Bronchus fibroblast of lung (primary cell): ENCODE results near the gene RNGTT. TPM values are rescaled to one million over a fixed set of nuclear protein-coding genes. Genes with fewer than 3 reads are reported as not detected.

Source experiments
- total RNA-seq: library from RNA; depleted of rRNA; stranded (reverse); fragments of >200 nt; gene quantifications from 2 replicates; pipeline ENCODE4 v1.2.3, GENCODE V29; 2015

Gene RNGTT
- total RNA-seq, result 12.9 and 16.1 TPM in 2 replicates

DNA sequence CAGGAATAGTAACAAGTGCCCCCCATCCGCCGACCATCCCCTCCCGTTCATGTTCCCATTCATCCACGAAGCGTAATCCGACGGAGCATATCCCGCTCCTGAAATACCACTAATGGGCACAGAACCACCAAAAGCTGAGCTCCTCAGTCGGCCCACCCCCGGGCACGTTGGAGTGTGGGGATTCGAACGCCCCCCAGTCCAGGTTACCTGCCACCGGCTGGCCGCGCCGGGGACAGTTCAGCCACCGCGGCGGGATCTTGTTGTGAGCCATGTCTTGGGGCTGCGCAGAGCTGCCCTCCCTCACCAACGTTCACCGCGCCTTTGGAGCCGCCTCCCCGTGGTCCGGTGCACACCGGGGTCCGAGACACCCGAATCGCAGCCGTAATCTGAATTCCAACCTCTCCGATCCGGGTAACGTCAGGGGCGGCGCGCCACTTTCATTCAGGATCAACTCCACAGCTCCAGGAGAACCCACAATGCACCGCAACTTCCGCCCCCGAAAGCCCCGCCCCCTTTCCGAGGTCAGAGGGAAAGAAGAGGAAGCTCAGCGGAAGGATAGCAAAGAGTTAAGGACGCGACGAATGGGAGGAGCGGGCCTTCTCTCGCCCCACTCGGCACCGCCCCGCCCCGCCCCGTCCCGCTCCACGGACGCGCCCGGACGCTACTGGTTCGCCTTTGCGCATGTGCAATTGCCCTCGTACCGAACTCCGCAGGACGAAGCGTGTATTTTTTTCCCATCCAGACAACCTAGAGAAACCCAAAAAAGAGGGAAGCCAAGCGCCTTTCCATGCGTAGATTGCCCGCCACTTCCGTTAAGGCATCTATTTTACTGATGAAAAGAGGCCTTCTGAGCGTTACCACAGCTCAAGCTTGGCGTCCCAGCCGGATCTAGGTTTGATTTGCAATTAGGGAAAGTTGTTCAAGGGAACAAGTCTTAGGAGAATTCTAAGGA lies at the start of gene RNGTT:
Gene RNGTT, minus strand, starts transcription at position 480 of the 952 bp plus-strand sequence. Its CDS starts 209 bp downstream, at position 271.

Other genes starting within 250 kb of the RNGTT start
- gene PNRC1, start 117.1 kb upstream of the RNGTT start, total RNA-seq, result 32.1 and 42.7 TPM in 2 replicates
- gene SRSF12, start 154.5 kb upstream of the RNGTT start, total RNA-seq, result 0.34 and 0.45 TPM in 2 replicates
- gene PM20D2, start 182.4 kb upstream of the RNGTT start, total RNA-seq, result 12.0 and 17.0 TPM in 2 replicates